D721Med (cell line): ENCODE data around the gene NF1.
"Not testable (repeated sequence)": the region's sequence is repeated elsewhere in the genome, so short reads cannot be mapped to it uniquely, and the experiment has no call there.

Experiments
- DNase-seq: peaks from one replicate; pipeline ENCODE4 v3.0.0; 2011; ENCODE audit warnings: low spot score; ENCODE audit not compliant: insufficient read length
- FAIRE-seq: peaks from 2 replicates; lab custom pipeline; 2011; peaks lifted over from hg19 to GRCh38; lab: Jason Lieb, UNC
- CTCF ChIP-seq: IDR thresholded peaks from 2 replicates; pipeline ENCODE4 v1.5.1; 2012; ENCODE audit warnings: mild to moderate bottlenecking, control low read depth; ENCODE audit not compliant: insufficient read depth; ENCODE audit errors: missing control alignments

NF1 gene

GRCh38 chr17:31373150-31374093 is 278.6 kb downstream of the NF1 start:
- TF ChIP-seq CTCF, result peak; percentile 49
- FAIRE-seq (peak; percentile 21), DNase-seq (no peak)

- no peak for DNase-seq
- no peak for FAIRE-seq
- TF ChIP-seq CTCF, result no peak
Observed at GRCh38 chr17:31374094-31374447, 279.3 kb downstream of the NF1 start.

GRCh38 chr17:31374503-31374902 is 279.7 kb downstream of the NF1 start:
- TF ChIP-seq CTCF, result no peak
- FAIRE-seq (no peak), DNase-seq (no peak)

- FAIRE-seq, result no peak
- TF ChIP-seq CTCF, result no peak
- no peak for DNase-seq
Observed at GRCh38 chr17:31378638-31379037, 283.9 kb downstream of the NF1 start.

GRCh38 chr17:31379597-31380205 is 284.9 kb downstream of the NF1 start:
- FAIRE-seq (no peak), DNase-seq (no peak)
- TF ChIP-seq CTCF, result no peak

- no peak for FAIRE-seq
- TF ChIP-seq CTCF, result no peak
Observed at GRCh38 chr17:31381165-31381668, 286.4 kb downstream of the NF1 start.

GRCh38 chr17:31382668-31383275 is 288.0 kb downstream of the NF1 start:
- not testable (repeated sequence) for DNase-seq, FAIRE-seq

More at GRCh38 chr17:31381165-31381668, 286.4 kb downstream of the NF1 start:
- no peak for DNase-seq

GRCh38 chr17:31383488-31383887 is 288.7 kb downstream of the NF1 start:
- not testable (repeated sequence) for FAIRE-seq, DNase-seq
